ENCODE data around the gene THSD4.

GRCh38 chr15:71648095-71648494 lies 532.8 kb downstream of the THSD4 start:
- no peak for TF ChIP-seq CTCF (IDR thresholded peaks at IDR 0.05; ENCODE audit: poor library complexity, severe bottlenecking)
- no peak for TF ChIP-seq EP300 (conservative IDR thresholded peaks at IDR 0.05; ENCODE audit: poor library complexity, severe bottlenecking)
- no peak for TF ChIP-seq EZH2 (IDR thresholded peaks at IDR 0.05; ENCODE audit: borderline replicate concordance, insufficient read depth, low read length, poor library complexity, severe bottlenecking)
- no peak for TF ChIP-seq TAF1 (IDR thresholded peaks at IDR 0.05; ENCODE audit: low read depth)
- no peak for TF ChIP-seq POLR2AphosphoS5 (IDR thresholded peaks at IDR 0.05)
- TF ChIP-seq SMC3 (conservative IDR thresholded peaks at IDR 0.05; ENCODE audit: poor library complexity), result no peak
- TF ChIP-seq RAD21 (conservative IDR thresholded peaks at IDR 0.05), result no peak
- TF ChIP-seq REST (IDR thresholded peaks at IDR 0.05; ENCODE audit: borderline replicate concordance), result no peak

Data from neural cell (in vitro differentiated cells).